Stomach smooth muscle (tissue), 2 donors: ENCODE data around the gene TCEAL9.

Experiments used
- H3K27ac ChIP-seq: one replicate; pipeline ENCODE4 v1.7.0; 2013; ENCODE audit warnings: mild to moderate bottlenecking, low read length, inconsistent platforms
- H3K27me3 ChIP-seq, 2 donors: one replicate each; pipeline ENCODE4 v1.7.0; 2013; ENCODE audit warnings: low read length in 2 of 2; ENCODE audit not compliant: insufficient read depth in 2 of 2, control insufficient read depth in 1 of 2
- H3K36me3 ChIP-seq, 2 donors: one replicate each; pipeline ENCODE4 v1.7.0; 2013; ENCODE audit warnings: low read length in 2 of 2; ENCODE audit not compliant: control insufficient read depth in 2 of 2, insufficient read depth in 2 of 2
- H3K4me1 ChIP-seq: one replicate; pipeline ENCODE4 v1.7.0; 2013; ENCODE audit warnings: low read length; ENCODE audit not compliant: control insufficient read depth, insufficient read depth
- H3K4me3 ChIP-seq, 2 donors: one replicate each; pipeline ENCODE4 v1.7.0; 2013; ENCODE audit warnings: low read length in 2 of 2
- H3K9ac ChIP-seq, 2 donors: one replicate each; pipeline ENCODE4 v1.7.0; 2013; ENCODE audit warnings: low read length in 2 of 2, mild to moderate bottlenecking in 1 of 2
- H3K9me3 ChIP-seq, 2 donors: one replicate each; pipeline ENCODE4 v1.7.0; 2013; ENCODE audit warnings: low read length in 2 of 2; ENCODE audit not compliant: control insufficient read depth in 2 of 2
- donor health status: healthy.
- donor health status: Pancreatic carcinoma.

TCEAL9 gene

GRCh38 chrX:103396660-103397059, 40.4 kb downstream of the TCEAL9 start:
- H3K4me1 ChIP-seq: no peaks in the 10 kb centered on the region
- peaks cover 0 to 5% of the 10 kb centered on the region in 2 donors for H3K9me3 ChIP-seq
- H3K4me3 ChIP-seq: no peak overlapping the region
- no peaks in the 10 kb centered on the region for H3K36me3 ChIP-seq
- H3K9ac ChIP-seq: no peak overlapping the region
- peaks cover 0 to 15% of the 10 kb centered on the region in 2 donors for H3K27me3 ChIP-seq
- no peak overlapping the region for H3K27ac ChIP-seq

DNA sequence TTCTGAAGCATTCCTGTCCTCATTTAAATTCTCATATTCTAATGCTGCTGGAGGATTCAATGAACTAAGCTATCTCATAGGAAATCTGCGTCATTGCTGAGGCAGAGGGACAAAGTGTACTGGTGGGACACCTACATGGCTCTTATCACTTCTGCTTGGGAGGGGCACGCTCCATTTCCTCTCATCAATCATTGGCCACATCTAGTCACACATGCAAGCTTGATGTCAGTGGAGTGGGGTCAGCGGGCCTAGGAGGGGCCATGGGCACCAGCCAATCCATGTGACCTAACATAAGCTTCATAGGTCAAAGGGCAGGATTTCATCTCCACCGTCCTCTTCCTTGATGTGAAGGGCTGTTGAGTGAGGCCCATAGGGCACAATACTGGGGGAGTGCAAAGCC, 41.4 kb downstream of the TCEAL9 start:
- H3K9ac ChIP-seq: no peak overlapping the region
- H3K36me3 ChIP-seq: no peaks in the 10 kb centered on the region
- H3K4me1 ChIP-seq: no peaks in the 10 kb centered on the region
- no peak overlapping the region for H3K27ac ChIP-seq
- no peak overlapping the region for H3K4me3 ChIP-seq
- peaks cover 0 to 5% of the 10 kb centered on the region in 2 donors for H3K9me3 ChIP-seq
- peaks cover 0 to 18% of the 10 kb centered on the region in 2 donors for H3K27me3 ChIP-seq

GRCh38 chrX:103398421-103398864, 42.1 kb downstream of the TCEAL9 start:
- Histone ChIP-seq H3K9ac (no peak overlapping the region), H3K4me3 (no peak overlapping the region), H3K27ac (no peak overlapping the region), H3K4me1 (no peaks in the 10 kb centered on the region), H3K9me3 (peaks cover 0 to 5% of the 10 kb centered on the region in 2 donors), H3K27me3 (peaks cover 0 to 18% of the 10 kb centered on the region in 2 donors), H3K36me3 (no peaks in the 10 kb centered on the region)

GRCh38 chrX:103399744-103400143, 43.4 kb downstream of the TCEAL9 start:
- Histone ChIP-seq H3K4me1 (no peaks in the 10 kb centered on the region), H3K36me3 (no peaks in the 10 kb centered on the region), H3K9me3 (peaks cover 0 to 4% of the 10 kb centered on the region in 2 donors)

DNA sequence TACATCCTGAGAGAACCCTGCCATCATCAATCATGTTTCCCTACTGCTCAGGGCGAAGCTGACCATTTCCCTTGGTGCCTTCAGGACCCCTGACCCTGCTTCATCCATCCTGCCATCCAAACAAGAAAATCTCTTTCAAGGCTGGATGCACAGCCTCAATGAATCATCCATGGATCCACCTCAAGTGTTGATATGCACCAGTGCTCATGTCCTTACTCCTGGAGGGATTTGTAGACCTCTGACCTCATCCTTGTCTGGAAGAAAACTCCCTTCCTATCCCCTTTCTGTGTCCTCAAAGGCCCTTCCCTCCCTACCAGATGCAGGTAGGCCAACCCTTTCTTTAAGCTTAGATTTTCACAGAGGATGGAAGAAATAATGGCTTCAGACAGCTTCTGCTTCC, 44.6 kb downstream of the TCEAL9 start:
- Histone ChIP-seq H3K9me3 (peaks cover 0 to 4% of the 10 kb centered on the region in 2 donors), H3K9ac (no peak overlapping the region), H3K27ac (no peak overlapping the region), H3K4me1 (no peaks in the 10 kb centered on the region), H3K36me3 (no peaks in the 10 kb centered on the region), H3K4me3 (no peak overlapping the region), H3K27me3 (peaks cover 0 to 26% of the 10 kb centered on the region in 2 donors)

More at GRCh38 chrX:103399744-103400143, 43.4 kb downstream of the TCEAL9 start:
- Histone ChIP-seq H3K4me3 (no peak overlapping the region), H3K27me3 (peaks cover 0 to 20% of the 10 kb centered on the region in 2 donors), H3K9ac (no peak overlapping the region), H3K27ac (no peak overlapping the region)

DNA sequence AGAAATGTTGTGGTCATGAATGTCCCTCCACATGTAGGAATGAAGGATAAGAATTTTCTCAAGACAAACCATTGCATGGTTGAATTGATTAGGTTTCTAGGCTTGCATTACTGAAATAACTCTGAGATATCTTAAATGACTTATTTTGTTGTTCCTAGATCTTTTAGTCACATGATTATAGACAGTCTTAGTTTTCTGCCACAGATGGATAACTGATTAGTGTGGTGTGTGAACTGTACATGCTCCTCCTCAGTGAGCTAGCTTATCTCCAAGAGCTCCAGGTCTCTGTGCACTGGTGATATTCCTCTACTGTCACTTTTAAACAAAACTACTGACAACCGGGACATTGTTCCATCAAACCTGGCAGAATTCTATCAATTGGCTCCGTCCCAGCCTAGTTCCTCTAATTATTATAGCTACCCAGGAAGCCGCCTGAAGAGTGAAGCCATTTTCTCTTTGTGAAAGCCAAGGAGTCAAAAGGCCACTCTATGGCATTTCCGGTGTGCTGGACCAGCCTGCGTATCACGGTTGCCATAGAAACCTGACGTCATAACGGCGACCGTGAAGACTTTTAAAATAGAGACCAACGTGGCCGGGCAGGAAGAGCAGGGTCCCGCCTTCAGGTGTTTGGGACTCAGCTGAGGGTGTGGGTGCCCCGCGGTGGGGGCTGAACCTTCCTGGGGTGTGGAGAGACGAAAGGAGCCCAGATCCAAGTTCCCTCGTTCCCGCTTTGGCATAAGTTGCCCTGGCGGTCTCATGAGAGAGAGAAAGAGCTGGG, 48.1 kb downstream of the TCEAL9 start:
- Histone ChIP-seq H3K27ac (no peak overlapping the region), H3K36me3 (no peaks in the 10 kb centered on the region), H3K27me3 (peaks cover 0 to 12% of the 10 kb centered on the region in 2 donors), H3K9ac (peak overlapping the region in 1 of 2 donors; percentile 52), H3K4me1 (no peaks in the 10 kb centered on the region), H3K9me3 (peaks cover 0 to 2% of the 10 kb centered on the region in 2 donors), H3K4me3 (peak overlapping the region; percentile 68)

DNA sequence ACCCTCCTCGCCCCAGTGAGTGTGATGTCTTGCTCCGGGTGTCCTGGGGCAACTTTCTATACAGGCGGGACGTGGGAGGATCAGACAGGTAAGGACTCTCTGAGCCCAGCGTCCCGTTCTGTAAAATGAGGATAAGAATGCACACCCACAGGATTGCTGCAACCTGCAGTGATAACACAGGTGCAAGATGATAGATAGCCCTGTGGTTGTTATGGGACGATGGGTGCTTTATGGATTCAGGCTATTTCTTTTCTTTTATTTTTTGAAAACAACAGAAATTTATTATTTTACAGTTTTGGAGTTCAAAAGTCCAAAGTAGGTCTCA, 48.7 kb downstream of the TCEAL9 start:
- peaks cover 0 to 2% of the 10 kb centered on the region in 2 donors for H3K9me3 ChIP-seq
- H3K4me1 ChIP-seq: no peaks in the 10 kb centered on the region
- H3K9ac ChIP-seq: peak overlapping the region in 1 of 2 donors; percentile 52
- H3K36me3 ChIP-seq: no peaks in the 10 kb centered on the region
- H3K27ac ChIP-seq: no peak overlapping the region
- peak overlapping the region; percentile 68 for H3K4me3 ChIP-seq
- H3K27me3 ChIP-seq: peaks cover 0 to 12% of the 10 kb centered on the region in 2 donors

GRCh38 chrX:103406256-103406655, 50.0 kb downstream of the TCEAL9 start:
- Histone ChIP-seq H3K9me3 (peaks cover 0 to 2% of the 10 kb centered on the region in 2 donors), H3K36me3 (no peaks in the 10 kb centered on the region), H3K27me3 (peaks cover 0 to 12% of the 10 kb centered on the region in 2 donors), H3K4me3 (no peak overlapping the region), H3K27ac (no peak overlapping the region), H3K4me1 (no peaks in the 10 kb centered on the region), H3K9ac (no peak overlapping the region)

DNA sequence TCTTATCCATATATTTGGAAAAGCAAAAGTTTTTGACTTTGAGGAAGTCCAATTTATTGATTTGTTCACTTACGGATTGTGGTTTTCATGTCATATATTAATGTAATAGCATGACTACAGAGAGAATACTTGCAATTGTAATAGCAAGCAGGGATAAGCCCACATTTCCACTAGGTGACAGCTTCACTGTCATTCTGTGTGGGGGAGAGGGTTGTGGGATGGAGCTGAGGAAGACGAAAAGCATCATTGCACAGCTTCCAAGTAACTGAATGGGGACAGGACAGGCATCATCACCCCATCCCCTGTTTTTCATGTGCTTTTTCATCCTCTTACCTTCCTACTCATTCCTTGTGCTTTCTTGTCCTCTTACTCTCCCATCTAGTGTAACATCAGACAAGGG, 51.5 kb downstream of the TCEAL9 start:
- no peak overlapping the region for H3K9ac ChIP-seq
- H3K4me1 ChIP-seq: no peaks in the 10 kb centered on the region
- H3K36me3 ChIP-seq: no peaks in the 10 kb centered on the region
- no peak overlapping the region for H3K4me3 ChIP-seq
- H3K9me3 ChIP-seq: peaks cover 0 to 2% of the 10 kb centered on the region in 2 donors
- H3K27ac ChIP-seq: no peak overlapping the region
- peaks cover 0 to 9% of the 10 kb centered on the region in 2 donors for H3K27me3 ChIP-seq
